GM18505 (cell line): ENCODE data around the gene GTF2H3.

Experiments
- ATAC-seq: cut with Tn5 transposase; IDR thresholded peaks from one replicate; pipeline ENCODE4 v1.9.1; 2021; ENCODE audit not compliant: unreplicated experiment
- POLR2A ChIP-seq: IDR thresholded peaks from 4 replicates; pipeline ENCODE4 v1.6.1; 2011; ENCODE audit warnings: borderline replicate concordance; ENCODE audit not compliant: insufficient read depth, insufficient read length; ENCODE audit errors: extremely low read depth

GTF2H3 gene

DNA sequence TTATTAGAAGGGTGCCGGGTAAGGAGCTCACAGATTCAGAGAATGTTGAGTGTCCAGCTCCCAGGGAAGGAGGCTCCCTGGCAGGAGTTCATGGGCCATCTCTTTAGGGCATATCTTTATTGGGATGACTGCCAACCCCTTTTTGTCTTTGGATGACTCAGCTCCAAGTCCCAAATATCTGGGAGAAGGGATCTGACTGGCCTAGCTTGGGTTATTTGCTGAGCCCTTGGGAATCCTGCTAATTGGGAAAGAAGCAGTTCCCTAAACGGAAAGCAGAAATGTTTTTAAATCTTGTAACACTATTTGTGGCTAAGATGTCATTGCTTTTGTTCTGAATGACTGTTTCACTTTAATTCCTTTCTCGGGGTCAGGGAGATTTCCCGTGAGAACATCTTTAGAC lies 19.1 kb upstream of the GTF2H3 start:
- no peak for TF ChIP-seq POLR2A

DNA sequence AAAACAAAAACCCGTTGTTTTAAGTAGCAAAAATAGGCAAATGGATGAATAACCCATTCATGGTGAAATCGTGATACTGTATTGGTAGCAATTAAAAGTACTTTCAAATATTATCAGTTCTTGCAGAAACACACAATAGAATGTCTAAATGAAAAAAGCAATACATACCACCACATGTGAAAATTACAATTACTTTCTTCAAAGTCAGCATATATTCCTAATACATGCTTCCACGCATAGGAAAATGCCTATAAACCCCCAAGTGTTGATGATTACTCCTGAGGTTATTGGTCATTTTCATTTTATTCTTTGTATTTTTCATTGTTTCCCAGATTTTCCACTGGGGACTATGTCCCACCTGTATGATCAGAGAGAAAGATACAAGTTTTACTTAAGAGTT lies 16.5 kb upstream of the GTF2H3 start:
- no peak for TF ChIP-seq POLR2A
- no peak for ATAC-seq

More for the DNA sequence above, 19.1 kb upstream of the GTF2H3 start:
- ATAC-seq = no peak

DNA sequence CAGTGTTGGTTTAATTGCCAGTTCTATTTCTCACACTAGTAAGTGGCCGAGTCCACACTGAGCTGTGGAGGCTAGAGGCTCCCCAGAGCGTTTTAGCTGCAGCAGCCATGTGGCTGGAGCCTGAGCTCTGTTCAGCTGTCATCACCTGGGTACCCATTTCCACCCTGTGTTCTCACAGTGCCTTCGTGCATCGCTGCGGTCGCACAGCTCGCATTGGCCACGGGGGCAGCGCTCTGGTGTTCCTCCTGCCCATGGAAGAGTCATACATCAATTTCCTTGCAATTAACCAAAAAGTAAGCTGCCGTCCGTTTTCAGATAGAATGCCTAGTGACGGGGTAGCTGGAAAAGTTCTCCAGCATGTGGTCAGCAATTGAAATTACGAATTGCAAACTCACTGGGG lies 16.0 kb upstream of the GTF2H3 start:
- ATAC-seq = no peak

DNA sequence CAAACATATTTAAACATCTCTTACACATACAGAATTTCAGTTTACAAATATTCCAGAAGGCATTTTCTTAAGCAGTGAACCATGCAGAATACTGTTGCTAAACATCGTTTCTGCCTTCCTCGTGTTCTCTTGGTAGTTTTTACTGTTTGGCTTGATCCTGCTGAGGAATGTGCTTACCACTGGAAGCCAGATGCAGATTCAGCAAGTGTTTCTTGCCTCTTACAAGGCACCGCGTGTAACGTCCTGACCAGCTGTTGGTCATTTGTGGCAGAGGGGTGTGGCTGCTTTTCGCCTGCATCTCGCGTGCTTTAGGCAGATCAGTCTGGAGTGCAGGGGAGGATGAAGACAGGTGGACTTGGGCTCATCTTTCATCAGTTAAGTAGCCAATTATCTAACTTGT lies 12.5 kb upstream of the GTF2H3 start:
- ATAC-seq = no peak

More for the DNA sequence above, 16.0 kb upstream of the GTF2H3 start:
- TF ChIP-seq POLR2A = no peak

DNA sequence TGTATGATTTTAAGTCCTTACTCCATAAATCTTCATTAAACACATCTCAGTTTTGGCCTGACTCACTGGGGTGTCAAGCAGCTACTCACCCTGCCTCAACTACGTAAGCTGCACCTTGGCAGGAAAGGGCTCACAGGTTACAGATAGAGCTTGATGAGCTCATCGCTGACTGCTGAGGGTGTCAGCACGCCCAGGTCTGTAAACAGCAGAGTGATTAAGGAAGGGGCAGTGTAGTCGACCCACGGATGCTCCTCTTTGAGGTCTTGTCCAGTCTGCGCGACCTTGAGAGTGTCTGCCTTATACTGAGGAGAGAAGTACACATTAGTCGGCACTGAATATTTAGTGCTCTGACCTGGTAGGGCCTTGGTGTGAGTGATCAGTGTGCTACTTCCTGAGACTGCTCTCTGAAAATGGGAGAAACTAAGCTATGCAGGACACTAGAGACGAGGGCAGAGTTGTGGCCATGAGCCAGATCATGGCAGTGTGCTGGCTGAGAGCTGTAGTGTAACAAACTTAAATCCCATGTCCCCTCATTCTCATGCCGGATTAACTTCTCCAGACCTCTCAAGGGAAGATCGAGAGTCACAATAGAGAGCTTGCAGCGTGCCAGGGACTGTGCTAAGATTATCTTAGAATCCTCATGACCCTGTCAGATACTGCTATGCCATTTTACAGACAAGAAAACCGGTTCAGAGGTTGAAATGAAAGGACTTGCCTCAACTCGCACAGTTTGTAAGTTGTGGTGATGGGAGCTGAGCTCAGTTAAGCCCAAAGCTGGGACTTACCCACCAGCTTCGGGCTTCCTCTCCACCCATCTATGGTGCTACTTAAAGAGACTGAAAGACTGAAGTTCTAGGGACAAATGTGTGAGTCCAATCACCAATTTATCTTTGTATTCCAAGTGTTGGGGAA lies 11.8 kb upstream of the GTF2H3 start:
- TF ChIP-seq POLR2A = no peak
- no peak for ATAC-seq

More for the DNA sequence above, 12.5 kb upstream of the GTF2H3 start:
- no peak for TF ChIP-seq POLR2A

DNA sequence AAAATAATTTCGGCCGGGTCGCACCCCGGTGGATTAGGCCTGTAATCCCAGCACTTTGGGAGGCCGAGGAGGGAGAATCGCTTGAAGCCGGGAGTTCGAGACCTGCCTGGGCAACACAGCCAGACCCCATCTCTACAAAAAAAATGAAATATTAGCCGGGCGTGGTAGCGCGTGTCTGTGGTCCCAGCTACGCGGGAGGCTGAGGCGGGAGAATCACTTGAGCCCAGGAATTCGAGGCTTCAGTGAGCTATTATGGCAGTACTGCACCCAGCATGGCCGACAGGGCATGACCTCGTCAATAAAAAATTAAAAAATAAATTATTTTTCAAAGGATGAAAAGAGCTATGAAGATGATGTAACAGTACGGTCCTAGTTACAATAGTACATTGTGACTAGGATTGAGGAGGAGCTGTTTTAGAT lies 523 bp downstream of the GTF2H3 start:
- no peak for ATAC-seq
- no peak for TF ChIP-seq POLR2A

DNA sequence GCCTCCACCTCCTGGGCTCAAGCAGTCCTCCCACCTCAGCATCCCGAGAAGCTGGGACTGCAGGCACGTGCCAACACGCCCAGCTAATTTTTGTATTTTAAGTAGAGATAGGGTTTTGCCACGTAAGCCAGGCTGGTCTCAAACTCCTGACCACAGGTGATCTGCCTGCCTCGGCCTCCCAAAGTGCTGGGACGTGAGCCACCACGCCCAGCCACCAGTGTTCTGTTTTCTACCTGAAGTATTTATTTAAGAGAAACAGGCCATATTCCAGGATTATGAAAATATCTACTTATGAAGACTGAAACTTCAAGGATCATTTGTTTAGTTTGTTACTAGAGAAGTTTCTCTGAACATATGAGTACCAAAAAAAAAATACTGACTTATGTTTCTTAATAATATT lies 10.3 kb downstream of the GTF2H3 start:
- no peak for ATAC-seq
- TF ChIP-seq POLR2A = no peak

DNA sequence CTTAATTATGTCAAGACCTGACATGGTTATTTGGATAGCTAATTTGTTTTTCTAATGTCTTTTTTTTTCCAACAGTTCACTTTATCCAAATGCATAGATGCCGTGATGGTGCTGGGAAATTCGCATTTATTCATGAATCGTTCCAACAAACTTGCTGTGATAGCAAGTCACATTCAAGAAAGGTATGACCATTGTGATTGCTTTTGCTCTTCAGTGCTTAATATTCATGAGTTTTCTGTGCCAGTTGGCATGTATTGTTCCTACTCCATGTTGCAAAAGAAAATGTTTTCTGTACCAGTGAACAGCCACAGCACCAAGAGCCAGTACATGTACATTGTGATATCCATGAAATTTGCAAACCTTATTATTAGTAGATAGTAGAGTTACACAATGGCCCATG lies 11.8 kb downstream of the GTF2H3 start:
- no peak for ATAC-seq
- no peak for TF ChIP-seq POLR2A

DNA sequence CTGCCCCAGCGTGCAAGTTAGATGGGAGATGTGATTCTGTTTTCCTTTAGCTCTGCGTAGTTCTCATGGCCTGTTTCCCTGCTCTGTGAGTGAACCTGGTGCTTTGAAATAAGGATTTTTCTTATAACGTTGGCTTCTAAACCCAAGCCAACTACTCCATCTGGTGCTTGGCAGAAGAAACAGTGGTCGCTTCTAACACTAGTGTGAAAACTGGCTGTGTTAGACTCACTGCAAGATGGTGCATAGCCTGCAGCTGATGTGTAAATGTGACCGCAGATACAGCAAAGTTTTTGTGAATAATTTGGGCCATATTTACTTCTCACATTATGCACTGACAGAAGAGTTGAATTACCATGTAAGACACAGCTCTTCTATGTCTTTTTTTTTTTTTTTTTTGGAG lies 12.2 kb downstream of the GTF2H3 start:
- no peak for ATAC-seq

DNA sequence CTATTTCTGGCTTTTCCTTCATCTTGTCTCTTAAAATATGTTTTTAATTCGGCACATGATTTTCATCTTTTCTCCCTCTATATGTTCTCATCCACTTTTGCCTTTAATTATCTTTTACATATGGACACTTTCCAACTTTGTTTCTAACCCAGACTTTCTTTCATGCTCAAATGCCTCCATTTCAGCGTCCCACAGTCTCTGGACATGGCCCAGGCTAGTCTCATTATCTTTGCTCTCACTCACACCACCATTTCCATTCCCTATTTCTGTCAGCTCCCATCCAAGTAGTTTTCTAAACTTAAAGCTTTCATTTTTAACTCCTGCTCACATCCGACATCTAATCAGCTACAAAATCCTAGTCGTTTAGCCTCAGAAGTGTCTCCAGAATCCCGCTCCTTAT lies 14.8 kb downstream of the GTF2H3 start:
- no peak for ATAC-seq
- no peak for TF ChIP-seq POLR2A

More for the DNA sequence above, 12.2 kb downstream of the GTF2H3 start:
- TF ChIP-seq POLR2A = no peak

DNA sequence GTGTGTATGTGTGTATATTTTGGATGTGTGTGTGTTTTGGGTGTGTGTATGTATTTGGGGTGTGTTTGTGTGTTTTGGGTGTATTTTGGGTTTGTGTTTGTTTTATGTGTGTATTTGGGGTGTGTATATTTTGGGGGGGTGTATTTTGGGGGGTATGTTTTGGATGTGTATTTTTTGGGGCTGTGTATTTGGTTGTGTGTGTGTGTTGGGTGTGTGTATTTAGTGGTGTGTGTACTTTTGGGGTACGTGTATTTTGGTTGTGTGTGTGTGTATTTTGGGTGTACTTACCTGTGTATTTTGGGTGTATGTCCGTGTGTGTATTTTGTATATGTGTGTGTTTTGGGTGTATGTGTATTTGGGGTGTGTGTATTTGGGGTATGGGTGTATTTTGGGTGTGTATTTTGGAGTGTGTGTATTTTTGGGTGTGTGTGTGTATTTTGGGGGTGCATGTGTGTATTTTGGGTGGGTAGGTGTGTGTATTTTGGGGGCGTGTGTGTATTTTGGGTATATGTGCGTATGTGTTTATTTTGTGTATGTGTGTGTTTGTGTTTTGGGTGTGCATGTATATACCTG lies 20.6 kb downstream of the GTF2H3 start:
- ATAC-seq = no peak

DNA sequence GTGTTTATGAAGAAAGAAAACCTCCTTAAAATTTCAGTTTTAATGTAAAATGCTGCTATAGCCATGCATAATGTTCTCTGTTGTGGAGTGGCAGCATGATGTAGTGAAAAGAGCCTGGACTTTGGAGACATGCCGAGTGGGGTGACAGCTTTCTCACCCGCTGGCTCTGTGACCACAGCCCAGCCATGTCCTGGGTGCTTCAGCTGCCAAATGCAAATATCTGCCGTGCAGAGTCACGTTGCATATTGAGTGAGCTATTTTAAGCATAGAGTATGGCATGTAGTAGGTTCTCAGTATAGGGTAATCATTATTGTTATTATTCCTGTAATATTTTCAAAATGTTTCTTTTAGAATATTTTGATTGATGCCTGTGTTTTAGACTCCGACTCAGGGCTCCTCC lies 21.8 kb downstream of the GTF2H3 start:
- TF ChIP-seq POLR2A = no peak
- ATAC-seq = no peak

More for the DNA sequence above, 20.6 kb downstream of the GTF2H3 start:
- TF ChIP-seq POLR2A = no peak

DNA sequence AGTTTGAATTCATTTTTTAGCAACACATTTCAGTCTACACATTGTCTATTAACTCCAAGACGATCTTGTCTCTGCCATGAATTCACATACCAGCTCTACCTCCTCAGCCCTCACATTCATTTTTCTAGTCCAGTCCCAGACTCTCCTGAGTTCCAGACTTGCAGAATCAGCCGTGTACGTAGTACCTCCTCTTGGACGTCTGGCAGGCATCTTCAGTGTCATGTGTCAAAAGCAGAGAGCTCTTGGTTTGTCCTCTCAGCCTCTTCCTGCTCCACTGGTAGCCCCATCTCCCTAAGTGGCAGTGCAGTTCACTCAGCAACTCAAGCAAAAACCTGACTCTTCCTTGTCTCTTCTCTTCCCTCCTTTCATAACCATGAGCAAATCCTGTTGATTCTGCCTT lies 22.8 kb downstream of the GTF2H3 start:
- TF ChIP-seq POLR2A = no peak
- ATAC-seq = no peak

DNA sequence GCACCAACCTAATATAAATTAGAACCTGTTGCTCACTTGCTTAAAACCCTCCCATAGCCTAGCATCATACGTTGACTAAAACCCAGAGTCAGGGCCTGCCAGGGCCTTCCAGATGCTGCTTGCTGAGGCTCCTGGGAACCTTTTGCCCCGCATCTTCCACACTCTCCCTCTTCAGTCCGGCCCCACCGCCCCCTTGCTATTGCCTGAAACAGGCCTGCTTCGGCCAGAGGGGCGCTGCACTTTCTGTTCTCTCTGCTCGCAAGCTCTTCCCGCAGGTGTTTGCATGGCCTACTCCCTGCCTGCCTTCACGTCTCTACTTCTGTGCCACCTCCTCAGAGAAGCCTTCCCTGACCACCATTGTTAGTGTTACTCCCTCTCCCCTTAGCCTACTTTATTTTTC lies 23.6 kb downstream of the GTF2H3 start:
- ATAC-seq = no peak
- TF ChIP-seq POLR2A = no peak
